GM12874 (cell line): Measurements from ENCODE around the gene FAM181A.

Source experiments
- CTCF ChIP-seq: IDR thresholded peaks from 2 replicates; pipeline ENCODE4 v1.5.1; 2011; ENCODE audit warnings: low read depth, mild to moderate bottlenecking, control low read depth, low read length, moderate library complexity; ENCODE audit not compliant: insufficient read depth

FAM181A gene

GRCh38 chr14:93940437-93940836, 13.3 kb downstream of the FAM181A start:
- no peak for TF ChIP-seq CTCF

- no peak for TF ChIP-seq CTCF
These were observed 14.3 kb downstream of the FAM181A start for GRCh38 chr14:93941293-93941910.

DNA sequence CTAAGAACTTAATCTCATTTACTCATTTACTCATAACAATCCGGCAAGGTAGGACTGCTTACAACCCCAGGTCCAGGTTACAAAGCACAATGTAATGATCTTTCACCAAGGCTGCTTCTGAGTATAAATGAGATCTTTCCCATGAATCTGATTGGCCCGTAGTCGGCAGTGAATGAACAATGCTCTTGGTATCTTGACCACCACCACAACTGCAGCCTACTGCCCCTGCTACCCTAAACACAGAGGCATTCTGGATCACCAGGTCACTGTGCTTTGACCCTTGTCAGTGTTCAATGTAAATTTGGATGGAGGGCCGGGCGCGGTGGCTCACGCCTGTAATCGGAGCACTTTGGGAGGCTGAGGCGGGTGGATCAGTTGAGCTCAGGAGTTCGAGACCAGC, 15.9 kb downstream of the FAM181A start:
- no peak for TF ChIP-seq CTCF

GRCh38 chr14:93943930-93944329, 16.8 kb downstream of the FAM181A start:
- TF ChIP-seq CTCF = no peak

- TF ChIP-seq CTCF = no peak
These were observed 17.4 kb downstream of the FAM181A start for GRCh38 chr14:93944348-93945069.

- TF ChIP-seq CTCF = no peak
These were observed 17.9 kb downstream of the FAM181A start for GRCh38 chr14:93945070-93945399.

GRCh38 chr14:93946104-93946503, 19.0 kb downstream of the FAM181A start:
- no peak for TF ChIP-seq CTCF
